Osteoblast (primary cell): Measurements from ENCODE around the gene SLC2A4RG. TPM values are rescaled to one million over a fixed set of nuclear protein-coding genes. Genes with fewer than 3 reads are reported as not detected.
A peak's percentile ranks its signal among the peaks of the same experiment; 100 is the strongest.

ENCODE experiments used
- DNase-seq: peaks from one replicate; pipeline ENCODE4 v3.0.0; 2011; ENCODE audit warnings: low spot score, mixed read lengths; ENCODE audit not compliant: insufficient read length; ENCODE audit errors: missing footprints
- H2AFZ ChIP-seq: 2 replicates; pipeline ENCODE4 v1.6.0; 2011; ENCODE audit warnings: mild to moderate bottlenecking, low read length
- H3K27ac ChIP-seq: 2 replicates; pipeline ENCODE4 v1.5.1; 2011; ENCODE audit warnings: mild to moderate bottlenecking, low read depth, low read length, moderate library complexity
- H3K27me3 ChIP-seq: 2 replicates; pipeline ENCODE4 v1.6.0; 2012; ENCODE audit warnings: mild to moderate bottlenecking, control low read depth, inconsistent platforms, low read length, moderate library complexity; ENCODE audit not compliant: insufficient read depth
- H3K36me3 ChIP-seq: 2 replicates; pipeline ENCODE4 v1.5.1; 2011; ENCODE audit warnings: mild to moderate bottlenecking, low read length, control low read depth, moderate library complexity; ENCODE audit not compliant: insufficient read depth
- H3K4me1 ChIP-seq: 2 replicates; pipeline ENCODE4 v1.5.1; 2011; ENCODE audit warnings: mild to moderate bottlenecking, low read length, control low read depth, moderate library complexity; ENCODE audit not compliant: insufficient read depth
- H3K4me2 ChIP-seq: 2 replicates; pipeline ENCODE4 v1.6.0; 2011; ENCODE audit warnings: mild to moderate bottlenecking, low read length; ENCODE audit not compliant: insufficient read depth
- H3K4me3 ChIP-seq: fragments of 200-600 bp; sonication (generic); 3 replicates; pipeline ENCODE4 v1.5.1; 2012; ENCODE audit warnings: mild to moderate bottlenecking, low read length, inconsistent platforms; ENCODE audit not compliant: insufficient read depth
- H3K79me2 ChIP-seq: 2 replicates; pipeline ENCODE4 v1.6.0; 2012; ENCODE audit warnings: mild to moderate bottlenecking, low read length, control low read depth, inconsistent platforms; ENCODE audit not compliant: insufficient read depth
- H3K9me3 ChIP-seq: 2 replicates; pipeline ENCODE4 v1.5.1; 2011; ENCODE audit warnings: low read depth, low read length, control low read depth
- H4K20me1 ChIP-seq: 2 replicates; pipeline ENCODE4 v1.6.0; 2012; ENCODE audit warnings: mild to moderate bottlenecking, low read length, control low read depth; ENCODE audit not compliant: insufficient read depth
- total RNA-seq: library from RNA; depleted of rRNA; stranded (reverse); fragments of >200 nt; gene quantifications from 2 replicates; pipeline ENCODE4 v1.2.3, GENCODE V29; 2012
- TF ChIP-seq, protein P1 (sequence below): IDR thresholded peaks from 2 replicates; pipeline ENCODE4 v1.5.1; 2011; ENCODE audit warnings: mild to moderate bottlenecking, low read depth, low read length, moderate library complexity; ENCODE audit errors: extremely low read depth

The SLC2A4RG gene
- total RNA-seq, 1 donor = 27.5 TPM

DNA sequence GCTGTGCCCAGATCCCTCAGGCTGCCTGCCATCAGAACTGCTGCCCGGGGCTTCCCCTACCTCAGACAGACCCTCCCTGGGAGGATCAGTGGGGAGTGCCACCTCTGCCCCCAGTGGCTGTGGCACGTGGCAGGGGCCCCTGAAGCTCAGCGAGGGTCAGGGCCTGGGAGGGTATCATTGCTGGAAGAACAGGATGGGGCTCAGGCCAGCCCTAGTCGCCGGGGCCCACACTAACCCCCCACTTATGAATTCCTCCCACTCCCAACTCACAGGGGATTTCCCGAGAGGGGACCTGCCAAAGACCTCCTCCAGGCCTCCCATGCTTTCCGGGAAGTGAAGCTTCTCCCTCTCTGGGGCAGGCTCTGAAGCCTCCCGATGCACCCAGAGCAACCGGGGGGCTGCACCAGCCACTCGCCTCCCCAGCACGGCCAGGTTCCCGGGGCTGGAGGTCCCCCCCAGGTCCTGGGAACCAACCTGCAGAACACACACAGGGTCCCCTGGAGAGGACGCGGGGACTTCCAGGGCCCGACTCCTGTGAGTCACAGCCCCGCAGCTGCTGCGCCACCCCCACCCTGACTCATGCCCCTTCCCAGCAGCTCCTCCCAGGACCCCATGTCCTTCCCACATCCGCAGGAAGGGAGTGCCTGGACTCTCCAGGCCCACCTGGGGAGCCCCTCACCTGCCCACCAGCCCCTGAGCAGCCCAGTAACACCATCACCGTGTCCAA is 40.7 kb upstream of the SLC2A4RG start:
- H4K20me1 ChIP-seq = no peaks in the 10 kb centered on the region
- H3K27ac ChIP-seq = peak overlapping the region; percentile 88
- no peaks in the 10 kb centered on the region for H3K27me3 ChIP-seq
- H3K79me2 ChIP-seq = peaks cover 2% of the 10 kb centered on the region
- H3K36me3 ChIP-seq = no peaks in the 10 kb centered on the region
- no peaks in the 10 kb centered on the region for H3K9me3 ChIP-seq
- no peak overlapping the region for H2AFZ ChIP-seq
- peak; percentile 100 for DNase-seq
- peak overlapping the region; percentile 46 for H3K4me3 ChIP-seq
- H3K4me1 ChIP-seq = peaks cover 31% of the 10 kb centered on the region
- peak overlapping the region; percentile 64 for H3K4me2 ChIP-seq
- TF ChIP-seq, protein P1, sequence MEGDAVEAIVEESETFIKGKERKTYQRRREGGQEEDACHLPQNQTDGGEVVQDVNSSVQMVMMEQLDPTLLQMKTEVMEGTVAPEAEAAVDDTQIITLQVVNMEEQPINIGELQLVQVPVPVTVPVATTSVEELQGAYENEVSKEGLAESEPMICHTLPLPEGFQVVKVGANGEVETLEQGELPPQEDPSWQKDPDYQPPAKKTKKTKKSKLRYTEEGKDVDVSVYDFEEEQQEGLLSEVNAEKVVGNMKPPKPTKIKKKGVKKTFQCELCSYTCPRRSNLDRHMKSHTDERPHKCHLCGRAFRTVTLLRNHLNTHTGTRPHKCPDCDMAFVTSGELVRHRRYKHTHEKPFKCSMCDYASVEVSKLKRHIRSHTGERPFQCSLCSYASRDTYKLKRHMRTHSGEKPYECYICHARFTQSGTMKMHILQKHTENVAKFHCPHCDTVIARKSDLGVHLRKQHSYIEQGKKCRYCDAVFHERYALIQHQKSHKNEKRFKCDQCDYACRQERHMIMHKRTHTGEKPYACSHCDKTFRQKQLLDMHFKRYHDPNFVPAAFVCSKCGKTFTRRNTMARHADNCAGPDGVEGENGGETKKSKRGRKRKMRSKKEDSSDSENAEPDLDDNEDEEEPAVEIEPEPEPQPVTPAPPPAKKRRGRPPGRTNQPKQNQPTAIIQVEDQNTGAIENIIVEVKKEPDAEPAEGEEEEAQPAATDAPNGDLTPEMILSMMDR = no peak

DNA sequence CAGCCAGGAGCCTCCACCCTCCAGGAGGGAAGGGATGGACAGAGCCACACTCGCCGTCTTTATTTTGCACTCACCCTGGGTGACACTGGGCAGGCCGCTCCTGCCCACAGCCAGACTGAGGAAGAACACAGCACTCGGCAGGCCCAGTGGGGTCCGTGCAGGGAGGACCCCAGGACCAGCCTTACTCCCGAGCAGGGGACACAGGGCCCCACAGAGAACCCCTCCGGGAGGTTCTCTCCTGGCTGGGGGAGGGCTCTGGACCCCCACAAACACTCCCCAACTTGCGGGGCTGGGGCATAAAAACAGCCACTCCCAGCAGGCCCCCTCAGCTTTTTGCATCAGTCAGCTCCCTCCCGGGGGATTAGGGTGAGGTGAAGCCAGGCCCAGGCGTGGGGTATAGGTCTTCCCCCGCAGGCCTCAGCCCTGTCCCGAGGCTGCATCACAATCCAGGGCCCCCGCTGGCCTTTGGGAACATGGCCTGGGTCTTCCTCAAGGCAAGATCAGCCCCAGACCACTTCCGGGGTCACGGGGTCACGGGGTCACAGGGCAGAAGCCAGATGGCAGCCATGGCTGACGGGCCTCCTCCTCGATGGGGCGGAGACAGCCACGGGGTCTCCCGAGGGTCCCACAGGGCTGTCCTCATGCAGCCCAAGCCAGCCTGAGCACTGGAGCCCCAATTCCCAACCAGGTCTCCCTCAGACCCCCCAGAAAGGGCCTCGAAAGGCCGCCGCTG is 39.9 kb upstream of the SLC2A4RG start:
- Histone ChIP-seq H3K9me3 (no peaks in the 10 kb centered on the region), H4K20me1 (no peaks in the 10 kb centered on the region), H3K4me1 (peaks cover 31% of the 10 kb centered on the region), H3K27ac (peak overlapping the region; percentile 88), H3K4me2 (peak overlapping the region; percentile 64), H3K4me3 (no peak overlapping the region), H2AFZ (no peak overlapping the region), H3K27me3 (no peaks in the 10 kb centered on the region), H3K79me2 (peaks cover 9% of the 10 kb centered on the region), H3K36me3 (peaks cover 5% of the 10 kb centered on the region)
- TF ChIP-seq, protein P1 = no peak
- DNase-seq = peak; percentile 93

DNA sequence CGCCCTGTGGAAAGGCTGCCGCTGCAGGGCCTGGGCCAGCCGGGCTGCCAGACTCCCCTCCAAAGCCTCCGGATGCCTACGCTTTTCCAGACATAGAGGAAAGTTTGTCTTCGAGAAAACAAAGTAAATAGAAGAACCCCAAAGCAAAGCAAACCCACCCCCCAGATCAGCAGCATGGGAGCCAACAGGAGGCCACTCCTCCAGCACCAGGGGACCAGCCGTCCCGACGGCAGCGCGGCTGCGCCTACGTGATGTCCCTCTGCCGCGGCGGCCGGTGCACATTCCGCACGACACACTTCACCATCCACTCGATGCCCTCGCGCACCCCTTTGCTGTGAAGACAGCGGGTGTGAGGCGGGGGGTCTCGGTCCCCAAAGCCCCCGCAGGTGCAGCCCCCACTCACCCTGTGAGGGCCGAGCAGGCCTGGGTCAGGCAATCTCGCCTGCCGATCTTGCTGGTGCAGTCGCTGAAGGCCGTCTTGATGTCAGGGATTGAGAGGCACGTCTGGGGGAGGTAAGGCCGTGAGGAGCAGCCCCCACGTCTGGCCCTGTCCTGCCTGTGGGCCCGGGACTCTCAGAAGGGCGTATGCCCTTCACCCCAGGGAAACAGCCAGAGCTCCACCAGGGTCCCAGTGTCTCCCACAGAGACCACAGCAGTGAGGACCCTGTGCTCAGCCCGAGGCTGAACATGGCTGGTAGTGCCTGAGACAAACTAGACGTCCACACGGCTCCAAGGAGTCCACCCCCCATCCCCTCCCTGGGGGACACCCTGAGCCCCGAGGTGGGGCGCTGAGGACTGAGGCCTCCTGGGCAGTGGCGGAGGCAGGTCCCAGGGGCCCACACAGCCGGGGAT is 39.2 kb upstream of the SLC2A4RG start:
- Histone ChIP-seq H2AFZ (no peak overlapping the region), H4K20me1 (no peaks in the 10 kb centered on the region), H3K27me3 (no peaks in the 10 kb centered on the region), H3K4me1 (peaks cover 31% of the 10 kb centered on the region), H3K36me3 (peaks cover 13% of the 10 kb centered on the region), H3K27ac (peak overlapping the region; percentile 88), H3K4me2 (no peak overlapping the region), H3K79me2 (peaks cover 17% of the 10 kb centered on the region), H3K9me3 (no peaks in the 10 kb centered on the region), H3K4me3 (no peak overlapping the region)
- TF ChIP-seq, protein P1 = no peak
- DNase-seq = peak; percentile 82
